Keratinocyte (primary cell): ENCODE results near the gene NF1. TPM values are rescaled to one million over a fixed set of nuclear protein-coding genes. Genes with fewer than 3 reads are reported as not detected.

Experiments used
- DNase-seq: peaks from one replicate; pipeline ENCODE4 v3.0.0-alpha.2; 2011; ENCODE audit warnings: low read depth, missing footprints, low spot score
- FAIRE-seq: peaks from 2 replicates; lab custom pipeline; 2011; peaks lifted over from hg19 to GRCh38; lab: Jason Lieb, UNC
- H2AFZ ChIP-seq: 2 replicates; pipeline ENCODE4 v1.6.0; 2012; ENCODE audit warnings: low read length, control low read depth, inconsistent platforms; ENCODE audit not compliant: control insufficient read depth
- H3K27ac ChIP-seq: 2 replicates; pipeline ENCODE4 v1.5.1; 2011; ENCODE audit warnings: low read length; ENCODE audit not compliant: control insufficient read depth, insufficient read depth
- H3K27me3 ChIP-seq: 3 replicates; pipeline ENCODE4 v1.6.0; 2011; ENCODE audit warnings: low read length; ENCODE audit not compliant: control insufficient read depth, insufficient read depth; ENCODE audit errors: extremely low read depth
- H3K36me3 ChIP-seq, 2 experiments: 2 replicates in 1 of 2; 3 replicates in 1 of 2; pipeline ENCODE4 v1.5.1; 2011; ENCODE audit warnings: low read length in 2 of 2, mild to moderate bottlenecking in 1 of 2; ENCODE audit not compliant: control insufficient read depth in 2 of 2, insufficient read depth in 2 of 2; ENCODE audit errors: extremely low read depth in 1 of 2
- H3K4me1 ChIP-seq: 3 replicates; pipeline ENCODE4 v1.5.1; 2011; ENCODE audit warnings: low read length; ENCODE audit not compliant: control insufficient read depth, insufficient read depth; ENCODE audit errors: extremely low read depth
- H3K4me2 ChIP-seq: 3 replicates; pipeline ENCODE4 v1.6.0; 2011; ENCODE audit warnings: low read depth, low read length; ENCODE audit not compliant: control insufficient read depth, insufficient read depth; ENCODE audit errors: extremely low read depth
- H3K4me3 ChIP-seq, 3 experiments: fragments of 200-600 bp in 1 of 3; sonication (generic) in 1 of 3; 2 replicates in 2 of 3; 3 replicates in 1 of 3; pipeline ENCODE4 v1.5.1; 2011 to 2016; ENCODE audit warnings: low read length in 3 of 3, mild to moderate bottlenecking in 3 of 3, control low read depth in 2 of 3, inconsistent platforms in 1 of 3, low read depth in 1 of 3, mixed read lengths in 1 of 3, mixed run types in 1 of 3, moderate library complexity in 1 of 3; ENCODE audit not compliant: control insufficient read depth in 2 of 3, insufficient read depth in 2 of 3; ENCODE audit errors: extremely low read depth in 1 of 3
- H3K79me2 ChIP-seq: 2 replicates; pipeline ENCODE4 v1.6.0; 2012; ENCODE audit warnings: low read length; ENCODE audit not compliant: control insufficient read depth, insufficient read depth
- H3K9ac ChIP-seq: 3 replicates; pipeline ENCODE4 v1.6.0; 2011; ENCODE audit warnings: low read length; ENCODE audit not compliant: control insufficient read depth, insufficient read depth; ENCODE audit errors: extremely low read depth
- H3K9me1 ChIP-seq: 3 replicates; pipeline ENCODE4 v1.6.0; 2011; ENCODE audit warnings: low read length; ENCODE audit not compliant: control insufficient read depth, insufficient read depth; ENCODE audit errors: extremely low read depth
- H3K9me3 ChIP-seq: 2 replicates; pipeline ENCODE4 v1.5.1; 2012; ENCODE audit warnings: low read depth, low read length; ENCODE audit not compliant: control insufficient read depth
- H4K20me1 ChIP-seq: 3 replicates; pipeline ENCODE4 v1.6.0; 2011; ENCODE audit warnings: low read length; ENCODE audit not compliant: control insufficient read depth, insufficient read depth; ENCODE audit errors: extremely low read depth
- EZH2 ChIP-seq: IDR thresholded peaks from one replicate; pipeline ENCODE4 v1.6.1; 2012; ENCODE audit warnings: inconsistent platforms, mild to moderate bottlenecking, low read length, moderate library complexity
- dilution Hi-C: fragments of 300-500 bp; cut with MboI; formaldehyde crosslinking; loops from one replicate; pipeline ENCODE4 v1.7.0; 2020; ENCODE audit warnings: low sequenced_read_pairs; ENCODE audit not compliant: extremely low pct_ligation_motif_present
- polyA plus RNA-seq, 5 experiments: library from polyadenylated mRNA; depleted of rRNA in 3 of 5; stranded (reverse) in 3 of 5; stranded (forward) in 1 of 5; unstranded in 1 of 5; fragments of >200 nt; gene quantifications; 1 replicate in 1 of 5; 2 replicates in 3 of 5; 3 replicates in 1 of 5; pipeline versions ENCODE4 v1.2.1 to v1.2.3, GENCODE V29; 2011 to 2012; ENCODE audit warnings: missing spikeins in 2 of 5, low read depth in 1 of 5, low replicate concordance in 1 of 5
- TF ChIP-seq, protein P1 (sequence below), 3 experiments: IDR thresholded peaks in 1 of 3; conservative IDR thresholded peaks in 1 of 3; optimal IDR thresholded peaks in 1 of 3; 2 replicates in 2 of 3; 3 replicates in 1 of 3; pipeline versions ENCODE3 to v1.5.1; 2011; ENCODE audit warnings: low read length in 3 of 3, mild to moderate bottlenecking in 3 of 3, moderate library complexity in 2 of 3, control low read depth in 1 of 3, inconsistent platforms in 1 of 3; ENCODE audit not compliant: insufficient read depth in 2 of 3; ENCODE audit errors: extremely low read depth in 1 of 3

NF1 gene
- polyA plus RNA-seq, 1 donor (not counting 4 experiments of a cell fraction or from before 2014, with no cell fraction given) = 26.7 TPM

DNA sequence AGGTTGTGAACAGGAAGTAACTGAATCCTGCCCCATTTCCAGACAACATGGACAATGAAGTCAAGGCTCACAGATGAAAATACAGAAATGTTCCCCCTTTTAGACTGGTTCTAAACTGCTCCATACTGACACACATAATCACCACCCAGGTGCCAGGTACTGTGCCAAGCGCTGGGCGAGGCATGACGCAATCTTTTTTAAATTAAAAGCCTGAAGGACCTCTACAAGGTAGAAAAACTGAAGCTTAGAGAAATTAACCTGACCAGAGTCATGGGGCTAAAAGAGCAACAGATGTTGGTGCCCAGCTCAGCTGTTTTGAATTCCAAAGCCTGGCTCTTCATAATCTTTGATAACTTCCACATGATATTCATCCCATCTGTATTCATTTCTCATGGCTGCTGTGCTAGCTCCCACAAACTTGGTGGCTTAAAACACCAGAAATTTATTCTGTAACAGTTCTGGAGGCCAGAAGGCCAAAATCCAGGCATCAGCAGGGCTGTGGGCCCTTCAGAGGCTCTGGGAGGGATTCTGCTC is 291.8 kb downstream of the NF1 start:
- Histone ChIP-seq H3K79me2 (no peaks in the 10 kb centered on the region), H4K20me1 (no peaks in the 10 kb centered on the region), H3K4me1 (no peaks in the 10 kb centered on the region), H3K36me3 (peaks cover 0 to 2% of the 10 kb centered on the region in 2 experiments), H3K9ac (no peak overlapping the region), H3K27ac (no peak overlapping the region), H3K27me3 (peaks cover 20% of the 10 kb centered on the region), H3K4me2 (no peak overlapping the region), H3K9me1 (no peaks in the 10 kb centered on the region), H3K9me3 (no peaks in the 10 kb centered on the region), H3K4me3 (no peak overlapping the region), H2AFZ (no peak overlapping the region)
- DNase-seq (no peak), FAIRE-seq (no peak)
- TF ChIP-seq EZH2 = no peak
- TF ChIP-seq, protein P1, sequence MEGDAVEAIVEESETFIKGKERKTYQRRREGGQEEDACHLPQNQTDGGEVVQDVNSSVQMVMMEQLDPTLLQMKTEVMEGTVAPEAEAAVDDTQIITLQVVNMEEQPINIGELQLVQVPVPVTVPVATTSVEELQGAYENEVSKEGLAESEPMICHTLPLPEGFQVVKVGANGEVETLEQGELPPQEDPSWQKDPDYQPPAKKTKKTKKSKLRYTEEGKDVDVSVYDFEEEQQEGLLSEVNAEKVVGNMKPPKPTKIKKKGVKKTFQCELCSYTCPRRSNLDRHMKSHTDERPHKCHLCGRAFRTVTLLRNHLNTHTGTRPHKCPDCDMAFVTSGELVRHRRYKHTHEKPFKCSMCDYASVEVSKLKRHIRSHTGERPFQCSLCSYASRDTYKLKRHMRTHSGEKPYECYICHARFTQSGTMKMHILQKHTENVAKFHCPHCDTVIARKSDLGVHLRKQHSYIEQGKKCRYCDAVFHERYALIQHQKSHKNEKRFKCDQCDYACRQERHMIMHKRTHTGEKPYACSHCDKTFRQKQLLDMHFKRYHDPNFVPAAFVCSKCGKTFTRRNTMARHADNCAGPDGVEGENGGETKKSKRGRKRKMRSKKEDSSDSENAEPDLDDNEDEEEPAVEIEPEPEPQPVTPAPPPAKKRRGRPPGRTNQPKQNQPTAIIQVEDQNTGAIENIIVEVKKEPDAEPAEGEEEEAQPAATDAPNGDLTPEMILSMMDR (optimal IDR thresholded peaks at IDR 0.05 in 1 of 3, IDR thresholded peaks at IDR 0.05 in 1 of 3, conservative IDR thresholded peaks at IDR 0.05 in 1 of 3; ENCODE audit: extremely low read depth in 1 of 3, insufficient read depth in 2 of 3, low read length in 3 of 3) = no peak
- dilution Hi-C loops = no loop called here

DNA sequence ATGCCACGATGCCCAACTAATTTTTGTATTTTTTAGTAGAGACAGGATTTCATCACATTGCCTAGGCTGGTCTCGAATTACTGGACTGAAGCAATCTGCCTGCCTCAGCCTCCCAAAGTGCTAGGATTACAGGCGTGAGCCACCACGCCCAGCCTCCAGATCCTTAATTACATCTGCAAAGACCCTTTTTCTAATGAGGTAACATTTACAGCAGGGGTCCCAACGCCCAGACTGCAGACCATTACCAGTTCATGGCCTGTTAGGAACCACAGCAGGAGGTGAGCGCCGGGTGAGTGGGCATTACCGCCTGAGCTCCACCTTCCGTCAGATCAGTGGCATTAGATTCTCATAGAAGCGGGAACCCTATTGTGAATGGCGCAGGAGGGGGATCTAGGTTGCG is 292.7 kb downstream of the NF1 start:
- FAIRE-seq (no peak), DNase-seq (no peak)
- Histone ChIP-seq H3K4me1 (no peaks in the 10 kb centered on the region), H3K79me2 (no peaks in the 10 kb centered on the region), H3K4me3 (no peak overlapping the region), H3K4me2 (no peak overlapping the region), H3K27ac (no peak overlapping the region), H2AFZ (no peak overlapping the region), H4K20me1 (no peaks in the 10 kb centered on the region), H3K9ac (no peak overlapping the region), H3K9me3 (no peaks in the 10 kb centered on the region), H3K36me3 (no peaks in the 10 kb centered on the region), H3K9me1 (no peaks in the 10 kb centered on the region), H3K27me3 (peaks cover 26% of the 10 kb centered on the region)
- TF ChIP-seq, protein P1 (optimal IDR thresholded peaks at IDR 0.05 in 1 of 3, IDR thresholded peaks at IDR 0.05 in 1 of 3, conservative IDR thresholded peaks at IDR 0.05 in 1 of 3; ENCODE audit: extremely low read depth in 1 of 3, insufficient read depth in 2 of 3, low read length in 3 of 3) = no peak
- no peak for TF ChIP-seq EZH2
- dilution Hi-C loops = no loop called here
